Left ventricle myocardium inferior (tissue), 1 donor: ENCODE measurements around the gene CDC42BPA. TPM values are rescaled to one million over a fixed set of nuclear protein-coding genes. Genes with fewer than 3 reads are reported as not detected.
"Not testable (repeated sequence)": the region's sequence is repeated elsewhere in the genome, so short reads cannot be mapped to it uniquely, and the experiment has no call there.

Experiments
- DNase-seq: peaks from one replicate; pipeline ENCODE4 v3.0.0-alpha.2; 2020
- H3K27ac ChIP-seq: fragments of 200-600 bp; replicated peaks from 2 replicates; pipeline ENCODE4 v1.8.0; 2021
- H3K27me3 ChIP-seq: fragments of 200-600 bp; 2 replicates; pipeline ENCODE4 v1.8.0; 2021; ENCODE audit warnings: low read depth
- H3K36me3 ChIP-seq: fragments of 200-600 bp; 2 replicates; pipeline ENCODE4 v1.8.0; 2021
- H3K4me1 ChIP-seq: fragments of 200-600 bp; 2 replicates; pipeline ENCODE4 v1.8.0; 2021
- H3K4me3 ChIP-seq: fragments of 200-600 bp; 2 replicates; pipeline ENCODE4 v1.8.0; 2021; ENCODE audit warnings: mild to moderate bottlenecking, moderate library complexity
- H3K9me3 ChIP-seq: fragments of 200-600 bp; replicated peaks from 2 replicates; pipeline ENCODE4 v1.8.0; 2021
- intact Hi-C: fragments of 100-400 bp; cut with micrococcal nuclease; formaldehyde crosslinking; loops from one replicate; pipeline ENCODE4 v1.11.0; 2022
- total RNA-seq: library from RNA; stranded (reverse); fragmentation: NEBNext Ultra II Directional; extraction: Animal tissue kit (Norgen Biotek cat#: 25700); gene quantifications from one replicate; pipeline ENCODE4 v1.2.1, GENCODE V29; 2021
- TF ChIP-seq, protein P1 (sequence below): fragments of 200-600 bp; IDR thresholded peaks from 2 replicates; pipeline ENCODE4 v1.8.0; 2021; ENCODE audit warnings: antibody characterized with exemption, mild to moderate bottlenecking, borderline replicate concordance
- donor health status: DM: no; HTN: yes; CAD: no; lungs with severe emphysema.

The CDC42BPA gene
- total RNA-seq, 1 donor from 2014 or later = 35.1 TPM

DNA sequence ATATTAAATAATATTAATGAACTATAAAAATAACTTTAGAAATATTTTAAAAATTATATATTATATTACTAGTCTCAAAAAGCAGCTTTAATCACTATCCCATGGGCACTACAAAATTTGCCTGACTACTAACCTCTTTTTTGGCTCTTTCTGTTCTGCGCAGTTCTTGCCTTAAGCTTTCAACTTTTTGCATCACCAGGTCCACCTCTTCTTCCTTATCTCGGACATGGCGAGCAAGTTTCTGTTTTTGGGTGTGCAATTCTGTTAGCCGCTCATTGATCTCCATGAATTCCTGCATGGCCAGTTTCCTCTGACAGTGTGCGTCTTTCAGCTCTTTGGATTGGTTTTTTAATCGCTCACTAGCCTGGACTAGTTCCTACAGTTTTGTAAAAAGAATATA, 205.8 kb downstream of the CDC42BPA start:
- peaks cover 41% of the 10 kb centered on the region for H3K36me3 ChIP-seq
- intact Hi-C loops = no loop called here
- DNase-seq = no peak
- peaks cover 5% of the 10 kb centered on the region for H3K4me1 ChIP-seq
- no peaks in the 10 kb centered on the region for H3K9me3 ChIP-seq
- no peaks in the 10 kb centered on the region for H3K27me3 ChIP-seq
- H3K4me3 ChIP-seq = no peak overlapping the region
- H3K27ac ChIP-seq = no peak overlapping the region
- TF ChIP-seq, protein P1, sequence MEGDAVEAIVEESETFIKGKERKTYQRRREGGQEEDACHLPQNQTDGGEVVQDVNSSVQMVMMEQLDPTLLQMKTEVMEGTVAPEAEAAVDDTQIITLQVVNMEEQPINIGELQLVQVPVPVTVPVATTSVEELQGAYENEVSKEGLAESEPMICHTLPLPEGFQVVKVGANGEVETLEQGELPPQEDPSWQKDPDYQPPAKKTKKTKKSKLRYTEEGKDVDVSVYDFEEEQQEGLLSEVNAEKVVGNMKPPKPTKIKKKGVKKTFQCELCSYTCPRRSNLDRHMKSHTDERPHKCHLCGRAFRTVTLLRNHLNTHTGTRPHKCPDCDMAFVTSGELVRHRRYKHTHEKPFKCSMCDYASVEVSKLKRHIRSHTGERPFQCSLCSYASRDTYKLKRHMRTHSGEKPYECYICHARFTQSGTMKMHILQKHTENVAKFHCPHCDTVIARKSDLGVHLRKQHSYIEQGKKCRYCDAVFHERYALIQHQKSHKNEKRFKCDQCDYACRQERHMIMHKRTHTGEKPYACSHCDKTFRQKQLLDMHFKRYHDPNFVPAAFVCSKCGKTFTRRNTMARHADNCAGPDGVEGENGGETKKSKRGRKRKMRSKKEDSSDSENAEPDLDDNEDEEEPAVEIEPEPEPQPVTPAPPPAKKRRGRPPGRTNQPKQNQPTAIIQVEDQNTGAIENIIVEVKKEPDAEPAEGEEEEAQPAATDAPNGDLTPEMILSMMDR = no peak

DNA sequence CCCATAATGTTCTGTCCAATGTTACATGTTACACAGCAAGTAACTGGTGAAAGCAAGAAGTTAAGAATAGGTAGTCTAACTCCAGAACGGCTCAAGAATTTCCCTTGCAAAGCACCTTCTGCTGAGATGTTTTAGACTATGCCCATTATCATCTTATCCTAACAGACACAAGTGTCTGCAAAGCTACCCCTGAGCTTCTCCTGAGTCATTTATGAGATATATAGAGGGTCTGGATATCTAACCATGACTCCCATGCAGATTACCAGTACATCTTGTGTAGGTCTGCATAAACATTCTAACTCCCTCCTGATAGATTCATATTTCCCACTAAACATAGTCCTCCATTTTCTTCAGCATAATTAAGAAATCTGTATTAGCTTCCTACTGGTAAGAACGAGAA, 206.5 kb downstream of the CDC42BPA start:
- Histone ChIP-seq H3K27me3 (no peaks in the 10 kb centered on the region), H3K9me3 (peaks cover 5% of the 10 kb centered on the region), H3K4me3 (no peak overlapping the region), H3K27ac (no peak overlapping the region), H3K36me3 (peaks cover 49% of the 10 kb centered on the region), H3K4me1 (peaks cover 5% of the 10 kb centered on the region)
- TF ChIP-seq, protein P1 = no peak
- intact Hi-C loops = no loop called here
- DNase-seq = no peak

DNA sequence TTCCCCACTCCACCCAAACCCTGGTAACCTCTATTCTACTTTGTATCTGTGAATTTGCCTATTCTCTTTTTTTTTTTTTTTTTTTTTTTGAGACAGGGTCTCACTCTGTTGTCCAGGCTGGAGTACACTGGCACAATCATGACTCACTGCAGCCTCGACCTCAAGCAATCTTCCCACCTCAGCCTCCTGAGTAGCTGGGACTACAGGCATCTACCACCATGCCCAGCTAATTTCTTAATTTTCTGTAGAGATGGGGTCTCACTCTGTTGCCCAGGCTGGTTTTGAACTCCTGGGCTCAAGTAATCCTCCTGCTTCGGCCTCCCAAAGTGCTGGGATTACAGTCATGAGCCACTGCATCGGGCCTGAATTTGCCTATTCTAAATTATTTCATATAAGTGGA, 213.0 kb downstream of the CDC42BPA start:
- peaks cover 41% of the 10 kb centered on the region for H3K36me3 ChIP-seq

DNA sequence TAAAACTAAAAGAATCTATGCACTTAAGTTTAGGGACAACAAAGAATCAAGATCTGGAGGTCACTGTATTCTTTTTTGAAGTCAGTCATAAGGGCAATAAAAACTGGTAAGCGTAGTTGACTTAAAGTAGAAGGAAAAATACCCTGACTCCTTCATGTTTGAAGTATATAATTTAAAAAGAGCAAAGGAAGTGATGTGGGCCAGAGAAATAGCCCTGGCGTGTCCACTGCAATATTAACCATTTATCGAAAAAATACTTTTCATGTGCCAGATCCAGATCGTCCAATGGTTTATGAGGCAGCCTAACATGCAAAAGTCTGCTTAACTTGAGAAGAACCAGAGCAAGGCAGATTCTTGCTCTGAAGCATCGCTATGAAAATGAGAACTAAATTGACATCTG, 216.2 kb downstream of the CDC42BPA start:
- DNase-seq = no peak
- intact Hi-C loops = no loop called here
- TF ChIP-seq, protein P1 = no peak
- peaks cover 3% of the 10 kb centered on the region for H3K9me3 ChIP-seq
- H3K4me1 ChIP-seq = no peaks in the 10 kb centered on the region
- no peak overlapping the region for H3K4me3 ChIP-seq
- no peak overlapping the region for H3K27ac ChIP-seq
- H3K36me3 ChIP-seq = peaks cover 46% of the 10 kb centered on the region
- H3K27me3 ChIP-seq = no peaks in the 10 kb centered on the region

More for the DNA sequence above, 213.0 kb downstream of the CDC42BPA start:
- intact Hi-C loops, H3K4me1 ChIP-seq, H3K27me3 ChIP-seq, H3K27ac ChIP-seq, DNase-seq, H3K9me3 ChIP-seq, H3K4me3 ChIP-seq: not testable (repeated sequence)

DNA sequence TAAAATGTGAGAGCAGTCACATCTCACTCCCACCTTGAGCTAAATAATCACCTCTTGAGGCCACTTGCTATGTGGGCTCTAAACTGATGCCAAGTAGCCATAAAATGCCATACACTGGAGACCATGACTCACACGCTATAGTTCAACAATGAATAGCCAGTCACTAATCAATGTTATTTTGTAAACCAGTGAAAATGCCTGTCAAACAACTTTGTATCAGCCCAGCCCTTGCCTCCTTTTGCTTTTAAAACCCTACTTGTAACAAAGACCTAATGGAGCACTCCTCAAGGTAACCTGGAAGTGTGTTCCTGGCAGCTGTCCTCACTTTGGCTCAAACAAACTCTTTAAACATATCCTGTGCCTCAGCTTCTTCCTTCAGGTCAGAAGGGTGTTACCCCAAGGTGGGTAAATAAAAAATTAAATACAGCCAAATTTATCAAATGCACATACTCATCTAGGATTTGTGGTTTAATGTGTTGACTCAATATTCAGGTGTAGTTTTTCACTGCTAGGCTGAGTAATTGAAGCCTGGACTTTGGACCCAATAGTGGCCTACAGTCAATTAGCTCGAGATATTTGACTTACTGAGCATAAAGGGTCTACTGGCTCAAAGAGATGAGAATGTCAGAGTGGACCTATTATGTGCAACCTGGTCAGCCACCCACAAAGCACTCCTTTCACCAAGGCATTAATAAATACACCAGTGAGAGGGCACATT, 223.9 kb downstream of the CDC42BPA start:
- Histone ChIP-seq H3K4me3 (no peak overlapping the region), H3K4me1 (peaks cover 21% of the 10 kb centered on the region), H3K27me3 (no peaks in the 10 kb centered on the region), H3K27ac (no peak overlapping the region), H3K36me3 (peaks cover 47% of the 10 kb centered on the region), H3K9me3 (no peaks in the 10 kb centered on the region)
- TF ChIP-seq, protein P1 = no peak
- intact Hi-C loops = no loop called here
- no peak for DNase-seq

DNA sequence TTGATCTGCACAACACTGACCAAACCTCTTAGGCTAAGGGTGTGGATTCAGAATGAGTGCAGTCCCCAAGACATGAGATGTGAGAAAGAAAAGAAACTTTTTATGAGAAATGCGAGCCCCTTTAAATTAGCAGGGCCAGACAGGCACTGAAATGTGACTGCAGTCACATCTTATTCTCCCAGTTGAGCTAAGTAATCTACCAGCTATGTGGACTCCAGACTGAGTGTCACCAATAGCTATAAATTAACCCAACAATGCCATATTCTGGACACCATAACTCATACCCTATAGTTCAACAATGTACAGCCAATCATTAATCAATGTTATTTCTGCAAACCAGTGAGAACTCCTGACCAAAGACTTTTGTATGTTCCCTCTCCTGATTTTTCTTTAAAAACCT, 225.0 kb downstream of the CDC42BPA start:
- TF ChIP-seq, protein P1 = no peak
- intact Hi-C loops = no loop called here
- peaks cover 21% of the 10 kb centered on the region for H3K4me1 ChIP-seq
- H3K9me3 ChIP-seq = no peaks in the 10 kb centered on the region
- H3K4me3 ChIP-seq = no peak overlapping the region
- no peak for DNase-seq
- peaks cover 45% of the 10 kb centered on the region for H3K36me3 ChIP-seq
- no peaks in the 10 kb centered on the region for H3K27me3 ChIP-seq
- H3K27ac ChIP-seq = no peak overlapping the region
